PC-9 (cell line): ENCODE measurements around the gene KLK11.

Experiments used
- EZH2 ChIP-seq: fragments of 200-600 bp; sonication (generic); IDR thresholded peaks from 2 replicates; pipeline ENCODE4 v1.8.0; 2017; ENCODE audit warnings: antibody characterized with exemption, low read depth
- TF ChIP-seq, protein P1 (sequence below): fragments of 200-600 bp; sonication (generic); conservative IDR thresholded peaks from 2 replicates; pipeline ENCODE4 v1.6.1; 2017; ENCODE audit warnings: mixed run types, antibody characterized with exemption, mild to moderate bottlenecking, moderate library complexity

DNA sequence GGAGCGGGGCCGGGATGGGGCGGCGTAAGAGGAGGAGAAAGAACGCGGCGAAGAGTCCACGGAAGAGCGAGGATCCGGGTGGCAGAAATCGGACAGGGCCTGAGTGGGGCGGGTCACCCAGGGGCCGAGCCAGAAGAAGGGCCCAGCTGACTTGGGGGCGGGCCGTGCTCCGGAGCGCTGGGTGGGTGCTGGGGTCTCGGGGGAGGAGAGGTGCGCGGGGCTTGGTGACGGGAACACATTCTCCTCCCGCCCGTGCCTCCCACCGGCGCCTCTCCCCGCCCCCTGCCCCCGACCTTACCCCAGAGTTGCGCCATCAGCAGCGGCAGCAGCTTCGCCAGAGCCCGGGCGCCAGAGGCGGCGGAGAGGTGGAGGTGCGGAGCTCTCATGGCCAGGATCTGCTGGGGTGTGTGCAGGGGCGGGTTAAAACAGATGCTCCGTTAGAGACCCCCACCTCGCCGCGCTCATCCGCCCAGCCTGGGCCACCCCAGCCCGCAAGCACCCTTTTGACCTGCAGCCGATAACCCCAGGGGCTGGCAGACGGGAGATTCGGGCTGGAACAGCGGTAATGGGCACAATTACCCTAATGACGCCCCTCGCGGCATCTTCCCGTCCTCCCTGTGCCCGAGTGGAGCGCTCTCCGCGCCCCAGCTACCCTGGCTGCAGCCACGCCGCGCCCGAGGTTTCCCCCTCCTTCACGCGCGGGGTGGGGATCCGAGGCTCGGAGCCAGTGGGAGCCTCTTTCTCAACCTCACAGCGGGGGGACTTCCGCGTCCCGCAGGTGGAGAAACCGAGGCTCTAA lies 7.5 kb downstream of the KLK11 start:
- TF ChIP-seq, protein P1, sequence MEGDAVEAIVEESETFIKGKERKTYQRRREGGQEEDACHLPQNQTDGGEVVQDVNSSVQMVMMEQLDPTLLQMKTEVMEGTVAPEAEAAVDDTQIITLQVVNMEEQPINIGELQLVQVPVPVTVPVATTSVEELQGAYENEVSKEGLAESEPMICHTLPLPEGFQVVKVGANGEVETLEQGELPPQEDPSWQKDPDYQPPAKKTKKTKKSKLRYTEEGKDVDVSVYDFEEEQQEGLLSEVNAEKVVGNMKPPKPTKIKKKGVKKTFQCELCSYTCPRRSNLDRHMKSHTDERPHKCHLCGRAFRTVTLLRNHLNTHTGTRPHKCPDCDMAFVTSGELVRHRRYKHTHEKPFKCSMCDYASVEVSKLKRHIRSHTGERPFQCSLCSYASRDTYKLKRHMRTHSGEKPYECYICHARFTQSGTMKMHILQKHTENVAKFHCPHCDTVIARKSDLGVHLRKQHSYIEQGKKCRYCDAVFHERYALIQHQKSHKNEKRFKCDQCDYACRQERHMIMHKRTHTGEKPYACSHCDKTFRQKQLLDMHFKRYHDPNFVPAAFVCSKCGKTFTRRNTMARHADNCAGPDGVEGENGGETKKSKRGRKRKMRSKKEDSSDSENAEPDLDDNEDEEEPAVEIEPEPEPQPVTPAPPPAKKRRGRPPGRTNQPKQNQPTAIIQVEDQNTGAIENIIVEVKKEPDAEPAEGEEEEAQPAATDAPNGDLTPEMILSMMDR: no peak
- no peak for TF ChIP-seq EZH2
